T-helper 2 cell treated with Interferon-gamma antibody and Interleukin-4, amounts not matched to agents 5 μg/mL and 100 μg/mL, for 36 hours (primary cell): ENCODE results near the gene EIF4ENIF1.
A peak's percentile ranks its signal among the peaks of the same experiment; 100 is the strongest.
"Not testable (repeated sequence)": the region's sequence is repeated elsewhere in the genome, so short reads cannot be mapped to it uniquely, and the experiment has no call there.

ENCODE experiments used
- DNase-seq: peaks from one replicate; pipeline ENCODE4 v3.0.0; 2021; ENCODE audit warnings: low spot score
- H3K27ac Mint-ChIP-seq: one replicate; pipeline ENCODE4 v1.8.0; 2021; ENCODE audit warnings: mild to moderate bottlenecking, mixed read lengths
- H3K27me3 Mint-ChIP-seq: one replicate; pipeline ENCODE4 v1.8.0; 2021; ENCODE audit warnings: low read depth, mixed read lengths
- H3K36me3 Mint-ChIP-seq: one replicate; pipeline ENCODE4 v1.8.0; 2021; ENCODE audit warnings: low read depth, mixed read lengths
- H3K4me1 Mint-ChIP-seq: one replicate; pipeline ENCODE4 v1.8.0; 2021; ENCODE audit warnings: low read depth, mixed read lengths
- H3K4me3 Mint-ChIP-seq: one replicate; pipeline ENCODE4 v1.8.0; 2022; ENCODE audit warnings: mild to moderate bottlenecking, moderate library complexity, mixed read lengths
- H3K9me3 Mint-ChIP-seq: one replicate; pipeline ENCODE4 v1.8.0; 2021; ENCODE audit warnings: mixed read lengths

The EIF4ENIF1 gene, protein sequence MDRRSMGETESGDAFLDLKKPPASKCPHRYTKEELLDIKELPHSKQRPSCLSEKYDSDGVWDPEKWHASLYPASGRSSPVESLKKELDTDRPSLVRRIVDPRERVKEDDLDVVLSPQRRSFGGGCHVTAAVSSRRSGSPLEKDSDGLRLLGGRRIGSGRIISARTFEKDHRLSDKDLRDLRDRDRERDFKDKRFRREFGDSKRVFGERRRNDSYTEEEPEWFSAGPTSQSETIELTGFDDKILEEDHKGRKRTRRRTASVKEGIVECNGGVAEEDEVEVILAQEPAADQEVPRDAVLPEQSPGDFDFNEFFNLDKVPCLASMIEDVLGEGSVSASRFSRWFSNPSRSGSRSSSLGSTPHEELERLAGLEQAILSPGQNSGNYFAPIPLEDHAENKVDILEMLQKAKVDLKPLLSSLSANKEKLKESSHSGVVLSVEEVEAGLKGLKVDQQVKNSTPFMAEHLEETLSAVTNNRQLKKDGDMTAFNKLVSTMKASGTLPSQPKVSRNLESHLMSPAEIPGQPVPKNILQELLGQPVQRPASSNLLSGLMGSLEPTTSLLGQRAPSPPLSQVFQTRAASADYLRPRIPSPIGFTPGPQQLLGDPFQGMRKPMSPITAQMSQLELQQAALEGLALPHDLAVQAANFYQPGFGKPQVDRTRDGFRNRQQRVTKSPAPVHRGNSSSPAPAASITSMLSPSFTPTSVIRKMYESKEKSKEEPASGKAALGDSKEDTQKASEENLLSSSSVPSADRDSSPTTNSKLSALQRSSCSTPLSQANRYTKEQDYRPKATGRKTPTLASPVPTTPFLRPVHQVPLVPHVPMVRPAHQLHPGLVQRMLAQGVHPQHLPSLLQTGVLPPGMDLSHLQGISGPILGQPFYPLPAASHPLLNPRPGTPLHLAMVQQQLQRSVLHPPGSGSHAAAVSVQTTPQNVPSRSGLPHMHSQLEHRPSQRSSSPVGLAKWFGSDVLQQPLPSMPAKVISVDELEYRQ

DNA sequence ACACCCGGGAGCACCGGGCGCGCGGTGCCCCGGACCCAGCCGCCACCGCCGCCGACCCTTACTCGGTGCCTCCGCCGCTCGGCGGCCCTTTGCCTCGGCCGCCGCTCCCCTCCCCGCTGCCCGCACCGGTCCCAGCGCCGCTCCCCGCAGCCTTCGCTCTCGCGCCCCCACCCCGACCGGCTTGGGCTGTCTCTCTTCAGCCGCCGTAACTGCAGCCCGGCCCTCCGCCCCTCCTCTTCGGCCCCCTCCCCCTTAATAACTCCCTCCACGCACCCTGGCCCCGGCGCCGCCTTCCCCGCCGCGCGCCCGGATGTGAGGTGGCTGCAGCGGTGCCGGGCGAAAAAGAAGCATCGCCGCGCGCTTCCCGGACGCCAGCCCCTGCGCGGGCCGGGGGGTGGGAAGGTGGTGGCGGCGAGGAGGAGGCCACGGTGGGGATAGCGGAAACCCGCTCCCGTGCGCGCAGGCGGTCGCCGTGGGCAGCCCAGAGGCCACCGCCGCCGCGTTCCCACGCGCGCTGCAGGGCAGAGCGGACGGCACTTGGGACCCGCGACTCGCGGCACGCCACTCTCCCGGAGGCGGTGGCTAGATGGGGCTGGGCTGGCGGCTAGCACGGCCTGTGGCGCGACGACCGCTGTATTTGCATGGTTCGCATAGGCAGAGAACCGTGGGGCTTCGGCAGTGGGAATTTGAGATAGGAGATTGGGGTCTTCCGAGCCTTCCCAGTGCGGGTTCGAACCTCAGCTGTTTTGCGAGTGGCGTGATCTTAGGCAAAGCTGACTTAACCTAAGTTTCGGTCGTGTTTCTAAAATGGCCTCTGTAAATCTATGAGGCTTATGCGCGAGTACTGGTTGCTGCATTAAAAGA, at the start of gene EIF4ENIF1:
TSS of gene EIF4ENIF1 (minus strand) at position 211 of the 864 bp plus-strand sequence. CDS start 1,124 bp downstream, outside the sequence.
- peaks cover 23% of the 10 kb centered on the region for H3K36me3 Mint-ChIP-seq
- peak; percentile 82 for DNase-seq
- peaks cover 38% of the 10 kb centered on the region for H3K4me1 Mint-ChIP-seq
- H3K27me3 Mint-ChIP-seq = no peaks in the 10 kb centered on the region
- peak within 1 kb of the TSS; percentile 88 for H3K4me3 Mint-ChIP-seq
- peak within 1 kb of the TSS; percentile 98 for H3K27ac Mint-ChIP-seq
- H3K9me3 Mint-ChIP-seq = no peaks in the 10 kb centered on the region

DNA sequence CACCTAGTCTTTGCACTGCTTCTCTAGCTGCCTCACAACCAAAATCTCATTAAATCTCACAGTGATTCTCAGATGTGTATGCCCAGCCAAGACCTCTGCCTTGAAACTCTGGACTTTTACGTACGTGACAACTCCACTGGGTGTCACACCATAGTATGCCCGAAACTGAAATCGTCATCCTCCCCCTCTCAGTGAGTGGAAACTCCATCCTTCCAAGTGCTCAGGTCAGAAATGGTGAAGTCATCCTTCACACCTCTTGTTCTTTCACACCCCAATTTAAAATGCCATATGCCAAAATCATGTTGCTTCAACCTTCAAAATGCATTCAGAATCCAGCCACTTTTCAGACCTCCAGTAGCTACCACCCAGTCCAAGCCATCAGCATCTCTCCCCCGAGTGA, 49.2 kb upstream of the EIF4ENIF1 start:
- H3K9me3 Mint-ChIP-seq = no peaks in the 10 kb centered on the region
- peak overlapping the region; percentile 13 for H3K4me3 Mint-ChIP-seq
- H3K36me3 Mint-ChIP-seq = peaks cover 30% of the 10 kb centered on the region
- H3K27me3 Mint-ChIP-seq = no peaks in the 10 kb centered on the region
- peaks cover 35% of the 10 kb centered on the region for H3K4me1 Mint-ChIP-seq
- peak overlapping the region; percentile 75 for H3K27ac Mint-ChIP-seq
- DNase-seq = peak; percentile 74

DNA sequence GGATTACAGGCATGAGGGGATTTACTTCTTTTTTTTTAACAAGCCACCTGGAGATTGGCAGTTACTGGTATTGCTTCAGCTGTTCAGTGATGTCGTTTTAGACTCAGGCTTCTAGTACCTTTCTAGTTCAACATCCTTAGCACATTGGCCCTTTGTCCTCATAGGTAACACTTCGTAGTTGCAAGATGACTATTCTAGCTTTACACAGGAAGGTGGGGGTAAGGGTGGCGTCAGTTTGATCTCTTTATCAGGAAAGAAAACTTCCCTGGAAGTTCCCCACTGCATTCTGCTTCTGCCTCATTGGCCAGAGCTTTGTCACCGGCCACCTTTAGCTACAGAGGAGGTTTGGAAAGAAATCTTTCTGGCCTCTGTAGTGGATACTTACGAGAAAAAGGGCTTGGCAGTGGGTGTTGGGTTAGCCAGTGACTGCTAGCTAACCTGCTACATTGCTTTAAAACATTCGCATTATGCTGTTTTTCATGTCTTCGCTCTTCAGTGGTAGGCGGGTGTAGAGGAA, 47.4 kb upstream of the EIF4ENIF1 start:
- peak overlapping the region; percentile 72 for H3K4me3 Mint-ChIP-seq
- peaks cover 36% of the 10 kb centered on the region for H3K36me3 Mint-ChIP-seq

DNA sequence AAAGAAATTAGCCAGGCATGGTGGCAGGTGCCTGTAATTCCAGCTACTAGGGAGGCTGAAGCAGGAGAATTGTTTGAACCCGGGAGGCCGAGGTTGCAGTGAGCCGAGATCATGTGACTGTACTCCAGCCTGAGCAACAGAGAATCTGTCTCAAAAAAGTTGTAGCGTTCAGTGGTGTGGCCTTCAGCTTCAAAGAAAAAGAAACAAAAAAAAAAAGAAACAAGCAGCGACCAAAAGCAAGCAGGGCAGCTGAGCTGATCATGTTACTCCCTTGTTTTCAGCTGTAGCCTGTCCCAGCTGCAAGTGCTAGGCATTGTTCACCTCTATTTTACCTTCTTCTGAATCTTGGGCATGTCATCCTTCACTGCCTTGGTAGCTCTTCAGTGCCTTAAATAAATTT, 43.7 kb upstream of the EIF4ENIF1 start:
- Mint-ChIP-seq H3K27ac (peak overlapping the region; percentile 21), H3K27me3 (no peaks in the 10 kb centered on the region), H3K9me3 (no peaks in the 10 kb centered on the region), H3K36me3 (peaks cover 42% of the 10 kb centered on the region), H3K4me1 (peaks cover 48% of the 10 kb centered on the region), H3K4me3 (no peak overlapping the region)
- DNase-seq = no peak

More for the DNA sequence above, 47.4 kb upstream of the EIF4ENIF1 start:
- peak; percentile 83 for DNase-seq
- peak overlapping the region; percentile 93 for H3K27ac Mint-ChIP-seq
- H3K9me3 Mint-ChIP-seq = no peaks in the 10 kb centered on the region
- peaks cover 45% of the 10 kb centered on the region for H3K4me1 Mint-ChIP-seq
- H3K27me3 Mint-ChIP-seq = no peaks in the 10 kb centered on the region

DNA sequence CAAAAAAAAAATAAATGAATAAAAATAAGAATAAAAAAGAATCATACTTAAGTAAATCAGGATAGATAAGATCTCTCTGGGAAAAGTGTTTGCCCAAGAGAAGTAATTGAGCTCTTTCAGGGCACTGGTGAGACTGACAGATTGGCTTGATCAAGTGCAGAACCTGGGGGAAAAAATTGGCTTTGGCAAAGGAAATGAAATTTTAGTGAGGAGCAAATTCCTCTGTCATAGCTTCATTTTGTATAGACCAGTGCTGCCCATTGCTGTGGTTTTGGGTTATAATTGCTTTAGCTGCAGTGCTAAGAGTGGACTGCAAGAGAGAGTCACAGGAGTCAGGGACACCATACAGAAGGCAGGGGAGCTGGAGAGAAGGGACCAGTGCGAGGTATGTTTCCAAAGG, 42.4 kb upstream of the EIF4ENIF1 start:
- no peak for DNase-seq
- no peaks in the 10 kb centered on the region for H3K27me3 Mint-ChIP-seq
- peaks cover 41% of the 10 kb centered on the region for H3K4me1 Mint-ChIP-seq
- no peaks in the 10 kb centered on the region for H3K9me3 Mint-ChIP-seq
- H3K36me3 Mint-ChIP-seq = peaks cover 44% of the 10 kb centered on the region
- no peak overlapping the region for H3K27ac Mint-ChIP-seq
- no peak overlapping the region for H3K4me3 Mint-ChIP-seq

DNA sequence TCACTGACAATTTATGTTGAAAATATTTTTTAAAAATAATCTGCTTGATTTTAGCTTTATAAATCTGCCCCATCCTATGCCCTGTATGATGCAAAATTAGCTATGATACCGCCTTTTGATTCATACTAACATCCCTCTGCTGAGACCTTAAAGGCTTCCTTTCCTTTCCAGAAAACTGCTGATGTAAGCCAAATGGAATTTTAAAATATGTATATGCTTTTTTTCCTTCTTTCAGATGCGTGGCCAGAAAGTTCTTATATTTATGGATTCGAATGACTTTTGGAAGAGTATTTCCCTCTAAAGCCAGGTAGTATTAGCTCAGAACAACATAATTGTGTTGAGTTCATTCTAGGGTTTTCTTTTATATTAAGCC, 41.2 kb upstream of the EIF4ENIF1 start:
- H3K9me3 Mint-ChIP-seq = peaks cover 3% of the 10 kb centered on the region
- H3K27me3 Mint-ChIP-seq = no peaks in the 10 kb centered on the region
- no peak for DNase-seq
- no peak overlapping the region for H3K4me3 Mint-ChIP-seq
- peaks cover 42% of the 10 kb centered on the region for H3K4me1 Mint-ChIP-seq
- peak overlapping the region; percentile 57 for H3K27ac Mint-ChIP-seq
- peaks cover 48% of the 10 kb centered on the region for H3K36me3 Mint-ChIP-seq

DNA sequence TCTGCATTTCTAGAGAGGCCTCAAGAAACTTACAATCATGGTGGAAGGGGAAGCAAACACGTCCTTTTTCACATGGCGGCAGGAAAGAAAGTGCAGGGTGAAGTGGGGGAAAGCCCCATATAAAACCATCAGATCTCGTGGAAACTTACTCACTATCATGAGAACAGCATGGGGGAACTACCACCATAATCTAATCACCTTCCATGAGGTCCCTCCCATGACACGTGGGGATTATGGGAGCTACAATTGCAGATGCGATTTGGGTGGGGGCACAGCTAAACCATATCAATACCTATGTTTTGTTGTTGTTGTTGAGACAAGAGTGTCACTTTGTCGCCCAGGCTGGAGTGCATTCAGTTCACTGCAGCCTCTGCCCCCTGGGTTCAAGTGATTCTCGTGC, 36.6 kb upstream of the EIF4ENIF1 start:
- peak; percentile 64 for DNase-seq
- H3K27me3 Mint-ChIP-seq = no peaks in the 10 kb centered on the region
- H3K36me3 Mint-ChIP-seq = peaks cover 59% of the 10 kb centered on the region
- peak overlapping the region; percentile 67 for H3K27ac Mint-ChIP-seq
- H3K4me1 Mint-ChIP-seq = peaks cover 39% of the 10 kb centered on the region
- H3K4me3 Mint-ChIP-seq = no peak overlapping the region
- H3K9me3 Mint-ChIP-seq = peaks cover 5% of the 10 kb centered on the region

DNA sequence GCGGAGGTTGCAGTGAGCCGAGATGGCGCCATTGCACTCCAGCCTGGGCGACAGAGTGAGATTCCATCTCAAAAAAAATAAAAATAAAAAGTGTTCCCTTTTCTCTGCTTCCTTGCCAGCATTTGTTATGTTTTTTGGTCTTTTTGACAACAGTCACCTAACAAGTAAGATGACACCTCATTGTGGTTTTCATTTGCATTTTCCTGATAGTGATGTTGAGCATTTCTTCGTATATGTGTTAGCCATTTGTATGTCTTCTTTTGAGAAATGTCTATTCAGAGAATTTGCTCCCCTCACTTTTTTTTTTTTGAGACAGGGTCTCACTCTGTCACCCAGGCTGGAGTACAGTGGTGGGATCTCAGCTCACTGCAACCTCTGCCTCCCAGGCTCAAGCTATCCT, 34.5 kb upstream of the EIF4ENIF1 start:
- peak overlapping the region; percentile 72 for H3K27ac Mint-ChIP-seq
- not testable (repeated sequence) for H3K9me3 Mint-ChIP-seq, DNase-seq, H3K27me3 Mint-ChIP-seq
- peak overlapping the region; percentile 11 for H3K4me3 Mint-ChIP-seq
- peaks cover 37% of the 10 kb centered on the region for H3K4me1 Mint-ChIP-seq
- peaks cover 55% of the 10 kb centered on the region for H3K36me3 Mint-ChIP-seq

DNA sequence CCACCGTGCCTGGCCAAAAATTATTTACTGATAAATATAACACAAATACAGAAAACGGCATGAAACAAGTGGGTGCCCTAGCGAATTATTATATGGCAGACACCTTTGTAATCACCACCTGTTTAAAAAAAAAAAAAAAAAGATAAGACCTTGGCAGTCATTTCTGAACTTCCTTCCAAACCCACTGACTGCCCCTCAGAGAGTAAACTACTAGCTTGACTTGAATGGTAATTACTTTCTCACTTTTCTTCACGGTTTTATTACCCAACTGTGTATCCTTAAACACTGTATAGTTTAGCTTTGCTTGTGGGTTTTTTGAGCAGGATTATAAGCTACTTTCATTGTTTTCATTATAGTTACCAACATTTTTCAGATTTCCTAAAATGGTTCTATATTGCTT, 30.4 kb upstream of the EIF4ENIF1 start:
- Mint-ChIP-seq H3K9me3 (no peaks in the 10 kb centered on the region), H3K27me3 (no peaks in the 10 kb centered on the region), H3K27ac (no peak overlapping the region), H3K36me3 (peaks cover 41% of the 10 kb centered on the region), H3K4me1 (peaks cover 31% of the 10 kb centered on the region), H3K4me3 (no peak overlapping the region)
- no peak for DNase-seq

DNA sequence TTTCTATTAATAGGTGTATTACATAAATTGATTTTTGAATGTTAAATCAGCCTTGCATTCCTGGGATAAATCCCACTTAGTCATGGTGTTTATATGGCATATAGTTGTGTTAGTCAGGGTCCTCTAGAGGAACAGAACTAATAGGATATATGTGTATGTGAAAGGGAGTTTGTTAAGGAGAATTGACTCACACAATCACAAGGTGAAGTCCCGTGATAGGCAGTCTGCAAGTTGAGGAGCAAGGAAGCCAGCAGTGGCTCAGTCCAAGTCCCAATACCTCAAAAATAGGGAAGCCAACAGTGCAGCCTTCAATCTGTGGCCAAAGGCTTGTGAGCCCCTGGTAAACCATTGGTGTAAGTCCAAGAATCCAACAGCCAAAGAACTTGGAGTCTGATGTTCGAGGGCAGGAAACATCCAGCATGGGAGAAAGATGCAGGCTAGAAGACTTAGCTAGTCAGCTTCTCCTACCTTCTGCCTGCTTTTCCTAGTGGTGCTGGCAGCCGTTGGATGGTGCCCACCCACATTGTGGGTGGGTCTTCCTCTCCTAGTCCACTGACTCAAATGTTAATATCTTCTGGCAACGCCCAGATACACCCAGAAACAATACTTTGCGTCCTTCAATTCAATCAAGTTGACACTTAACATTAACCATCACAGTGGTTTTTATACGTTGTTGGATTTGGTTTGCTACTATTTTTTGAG, 19.6 kb upstream of the EIF4ENIF1 start:
- Mint-ChIP-seq H3K27ac (peak overlapping the region; percentile 15), H3K9me3 (peaks cover 7% of the 10 kb centered on the region), H3K36me3 (peaks cover 67% of the 10 kb centered on the region), H3K4me1 (peaks cover 11% of the 10 kb centered on the region), H3K4me3 (no peak overlapping the region), H3K27me3 (no peaks in the 10 kb centered on the region)
- DNase-seq = no peak

DNA sequence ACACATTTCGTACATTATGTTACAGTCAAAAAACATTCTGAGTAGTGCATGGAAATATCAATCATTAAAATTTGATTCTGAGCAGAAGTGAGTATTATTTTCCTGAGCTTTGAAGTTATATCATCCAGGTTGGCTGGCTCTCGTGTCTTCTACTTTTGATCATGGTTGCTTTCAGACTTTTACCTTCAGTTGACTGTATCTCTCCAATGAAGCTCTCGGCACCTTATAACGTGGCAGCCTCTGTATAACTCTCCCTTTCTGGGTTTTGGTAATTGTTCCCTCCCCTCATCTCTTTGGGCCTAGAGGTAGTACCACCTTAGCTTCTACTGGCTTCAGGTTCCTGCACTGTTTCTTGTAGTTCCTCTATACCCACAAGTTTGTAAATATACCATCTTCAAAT, 18.9 kb upstream of the EIF4ENIF1 start:
- peaks cover 69% of the 10 kb centered on the region for H3K36me3 Mint-ChIP-seq

DNA sequence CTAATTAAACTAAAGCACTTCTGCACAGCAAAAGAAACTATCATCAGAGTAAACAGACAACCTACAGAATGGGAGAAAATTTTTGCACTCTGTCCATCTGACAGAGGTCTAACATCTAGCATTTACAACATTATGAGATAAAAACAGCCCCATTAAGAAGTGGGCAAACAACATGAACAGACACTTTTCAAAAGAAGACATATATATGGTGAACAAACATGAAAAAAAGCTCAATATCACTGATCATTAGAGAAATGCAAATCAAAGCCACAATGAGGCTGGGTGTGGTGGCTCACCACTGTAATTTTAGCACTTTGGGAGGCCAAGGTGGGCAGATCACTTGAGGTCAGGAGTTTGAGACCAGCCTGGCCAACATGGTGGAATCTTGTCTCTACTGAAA, 17.9 kb upstream of the EIF4ENIF1 start:
- H3K4me3 Mint-ChIP-seq, DNase-seq, H3K27ac Mint-ChIP-seq, H3K9me3 Mint-ChIP-seq, H3K27me3 Mint-ChIP-seq: not testable (repeated sequence)
- H3K4me1 Mint-ChIP-seq = peaks cover 18% of the 10 kb centered on the region
- H3K36me3 Mint-ChIP-seq = peaks cover 69% of the 10 kb centered on the region

More for the DNA sequence above, 18.9 kb upstream of the EIF4ENIF1 start:
- Mint-ChIP-seq H3K4me3 (no peak overlapping the region), H3K9me3 (peaks cover 7% of the 10 kb centered on the region), H3K27me3 (no peaks in the 10 kb centered on the region), H3K27ac (no peak overlapping the region), H3K4me1 (peaks cover 13% of the 10 kb centered on the region)
- DNase-seq = no peak

DNA sequence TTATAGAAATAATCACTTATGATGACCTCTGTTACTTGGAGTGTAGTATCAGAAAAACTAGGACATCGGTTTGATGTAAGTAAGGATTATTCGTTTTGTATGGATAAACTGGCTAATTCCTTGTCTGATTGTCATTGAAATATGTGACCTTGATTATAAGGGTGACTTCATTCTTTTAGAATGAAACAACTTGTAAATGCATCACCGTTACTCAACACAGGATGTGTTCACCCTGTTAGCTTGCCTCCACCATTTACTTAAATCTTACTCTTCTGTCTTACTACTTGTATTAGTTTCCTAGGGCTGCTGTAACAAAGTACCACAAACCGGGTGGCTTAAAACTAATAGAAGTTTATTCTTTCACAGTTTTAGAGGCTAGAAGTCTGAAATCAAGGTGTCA, 14.6 kb upstream of the EIF4ENIF1 start:
- H3K4me3 Mint-ChIP-seq = no peak overlapping the region
- no peak for DNase-seq
- peaks cover 57% of the 10 kb centered on the region for H3K36me3 Mint-ChIP-seq
- H3K27me3 Mint-ChIP-seq = no peaks in the 10 kb centered on the region
- H3K27ac Mint-ChIP-seq = no peak overlapping the region
- H3K4me1 Mint-ChIP-seq = peaks cover 26% of the 10 kb centered on the region
- peaks cover 7% of the 10 kb centered on the region for H3K9me3 Mint-ChIP-seq
